Fibroblast of skin of left quadriceps (primary cell): ENCODE results near the gene ARMC8.
A peak's percentile ranks its signal among the peaks of the same experiment; 100 is the strongest.

Experiments used
- DNase-seq, 2 experiments: peaks; one replicate each; pipeline ENCODE4 v3.0.0-alpha.2; 2013; ENCODE audit warnings: low read depth in 2 of 2

Gene ARMC8

GRCh38 chr3:138303474-138303873, 116.4 kb downstream of the ARMC8 start:
- no peak for DNase-seq

GRCh38 chr3:138307899-138308298, 120.8 kb downstream of the ARMC8 start:
- DNase-seq = no peak

DNA sequence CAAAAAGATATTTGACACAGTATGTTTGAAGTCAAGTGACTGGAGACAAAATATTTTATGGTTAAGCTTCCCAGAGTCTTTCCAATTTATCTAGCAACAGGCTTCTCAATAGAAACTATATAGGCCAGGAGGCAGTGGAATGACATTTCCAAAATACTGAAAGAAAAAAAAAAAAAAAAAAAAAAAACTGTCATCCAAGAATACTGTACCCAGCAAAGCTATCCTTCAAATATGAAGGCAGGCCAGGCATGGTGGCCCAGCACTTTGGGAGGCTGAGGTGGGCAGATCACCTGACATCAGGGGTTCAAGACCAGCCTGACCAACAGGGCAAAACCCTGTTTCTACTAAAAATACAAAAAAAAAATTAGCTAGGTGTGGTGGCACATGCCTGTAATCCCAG, 121.7 kb downstream of the ARMC8 start:
- no peak for DNase-seq

- no peak for DNase-seq
Observed at GRCh38 chr3:138310494-138310893, 123.4 kb downstream of the ARMC8 start.

DNA sequence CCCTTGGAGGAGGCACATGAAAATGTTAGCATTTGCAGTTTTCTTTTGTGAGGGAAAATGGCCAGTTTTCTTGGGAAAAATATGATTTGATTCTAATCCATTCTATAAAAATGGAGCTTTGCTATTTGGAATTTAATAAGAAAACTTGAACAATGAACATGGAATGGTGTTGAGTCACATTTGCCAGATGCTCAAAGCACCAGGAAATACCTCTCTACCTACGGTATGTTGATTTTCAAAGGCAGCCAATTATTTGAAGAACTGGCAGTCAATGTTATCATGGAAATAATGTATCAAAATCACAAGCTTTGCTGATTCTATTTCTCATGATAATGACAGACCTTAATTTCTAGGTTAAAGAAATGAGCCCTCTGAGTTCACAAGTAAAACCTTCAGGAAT, 127.7 kb downstream of the ARMC8 start:
- DNase-seq = no peak

GRCh38 chr3:138317687-138318086, 130.6 kb downstream of the ARMC8 start:
- no peak for DNase-seq

DNA sequence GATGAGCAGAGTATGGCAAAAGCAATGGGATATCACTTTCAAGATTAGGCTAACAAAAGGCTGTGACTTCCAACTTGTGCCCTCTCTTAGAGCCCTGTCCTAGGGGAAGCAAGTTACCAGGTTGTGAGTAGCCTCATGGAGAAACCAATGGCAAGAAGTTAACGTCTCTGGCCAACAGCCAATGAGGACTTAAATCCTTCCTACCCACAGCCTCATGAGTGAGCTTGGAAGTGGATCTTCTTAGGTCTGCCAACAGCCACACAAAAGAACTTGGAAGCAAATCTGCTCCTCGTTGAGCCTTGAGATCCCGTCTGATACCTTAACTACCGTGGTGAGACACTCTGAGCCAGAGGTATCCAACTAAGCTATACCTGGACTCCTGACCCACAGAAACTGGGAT, 136.9 kb downstream of the ARMC8 start:
- no peak for DNase-seq

DNA sequence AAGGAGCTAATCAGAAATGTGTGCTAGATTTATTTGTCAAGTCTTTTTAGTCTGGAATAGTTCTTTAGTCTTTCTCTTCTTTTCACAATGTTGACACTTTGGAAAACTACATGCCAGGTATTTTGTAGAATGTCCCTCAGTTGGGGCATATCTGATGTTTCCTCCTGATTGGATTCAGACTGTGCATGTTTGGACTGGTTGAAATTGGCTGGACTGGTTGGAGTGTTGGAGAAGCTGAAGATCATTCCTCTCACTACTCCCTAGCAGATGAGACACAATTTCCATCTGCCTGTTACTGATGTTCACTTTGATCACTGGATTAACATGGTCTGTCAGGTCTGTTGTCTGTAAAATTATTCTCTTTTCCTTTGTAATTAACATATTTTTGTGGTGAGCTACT, 138.9 kb downstream of the ARMC8 start:
- no peak for DNase-seq

DNA sequence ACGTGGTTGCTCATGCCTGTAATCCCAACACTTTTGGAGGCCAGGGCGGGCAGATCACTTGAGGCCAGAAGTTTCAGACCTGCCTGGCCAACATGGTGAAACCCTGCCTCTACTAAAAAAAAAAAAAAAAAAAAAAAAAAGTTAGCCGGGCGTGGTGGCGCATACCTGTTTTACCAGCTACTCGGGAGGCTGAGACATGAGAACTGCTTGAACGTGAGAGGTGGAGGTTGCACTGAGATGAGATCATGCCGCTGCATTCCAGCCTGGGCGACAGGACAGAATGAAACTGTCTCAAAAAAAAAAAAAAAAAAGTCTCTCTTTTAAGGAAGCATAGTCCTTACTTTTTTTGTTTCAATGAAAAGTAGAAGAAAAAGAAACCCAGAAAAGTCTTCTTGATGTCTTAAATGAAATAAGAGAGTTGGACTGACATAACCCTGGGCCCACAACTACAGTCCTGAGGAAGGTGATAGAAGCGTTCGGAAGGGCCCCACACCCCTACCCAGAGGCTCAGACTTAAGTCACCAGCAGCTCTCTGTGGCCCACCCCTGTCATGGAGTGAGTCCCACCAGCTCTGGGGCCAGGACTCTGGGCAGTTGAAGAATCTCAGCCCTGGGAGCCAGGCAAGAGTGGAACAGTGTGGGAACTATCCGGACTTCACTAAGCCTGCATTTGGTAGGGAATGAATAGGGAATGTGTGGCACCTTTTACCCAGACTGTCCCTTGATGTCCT, 139.9 kb downstream of the ARMC8 start:
- no peak for DNase-seq

GRCh38 chr3:138327831-138328230, 140.7 kb downstream of the ARMC8 start:
- no peak for DNase-seq

- DNase-seq = no peak
Observed at GRCh38 chr3:138328341-138328740, 141.2 kb downstream of the ARMC8 start.

DNA sequence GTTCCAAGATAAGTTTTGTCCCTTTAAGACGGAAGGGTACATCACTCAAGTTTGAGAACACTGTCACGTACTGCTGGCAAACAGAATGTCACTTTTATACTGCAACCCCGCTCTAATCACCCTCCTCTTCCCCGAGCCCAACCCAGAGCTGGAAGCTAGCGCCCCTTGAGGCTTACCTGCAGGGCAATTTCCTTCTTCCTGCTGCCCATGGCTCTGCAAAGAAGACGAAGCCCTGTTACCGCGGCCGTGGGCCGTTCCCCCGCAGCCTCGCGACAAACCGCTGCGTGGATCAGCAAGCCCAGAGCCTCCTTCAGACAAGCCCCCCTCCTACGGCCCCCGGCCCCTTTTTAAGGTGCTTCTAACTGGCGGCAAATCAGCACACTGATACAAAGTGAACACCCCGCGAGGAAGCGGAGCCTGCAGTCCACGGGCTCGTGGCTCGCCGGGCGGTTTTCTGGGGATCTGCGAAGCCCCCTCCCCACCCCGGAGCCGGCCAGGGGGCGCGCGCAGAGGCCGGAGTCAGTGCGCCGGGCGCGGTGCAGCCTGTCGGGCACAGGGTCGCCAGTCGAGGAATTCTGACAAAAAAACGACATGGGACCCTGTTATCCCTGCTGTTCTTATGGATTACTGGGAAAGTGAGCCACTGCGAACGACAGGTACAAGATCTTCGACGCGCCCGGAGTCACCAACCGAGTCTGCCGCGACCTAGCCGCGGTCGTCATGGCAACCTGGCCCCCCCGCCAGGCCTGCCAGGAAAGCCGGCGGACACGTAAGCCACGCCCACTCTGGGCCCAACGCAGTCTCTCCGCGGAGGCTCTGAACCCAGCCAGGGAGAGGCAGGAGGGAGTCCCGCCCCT, 142.3 kb downstream of the ARMC8 start, which contains the start of gene NME9:
Gene NME9, minus strand, starts transcription at position 725 of the 857 bp plus-strand sequence. Its CDS starts 516 bp downstream, at position 209.
- DNase-seq = peak in 1 of 2 experiments; percentile 49

DNA sequence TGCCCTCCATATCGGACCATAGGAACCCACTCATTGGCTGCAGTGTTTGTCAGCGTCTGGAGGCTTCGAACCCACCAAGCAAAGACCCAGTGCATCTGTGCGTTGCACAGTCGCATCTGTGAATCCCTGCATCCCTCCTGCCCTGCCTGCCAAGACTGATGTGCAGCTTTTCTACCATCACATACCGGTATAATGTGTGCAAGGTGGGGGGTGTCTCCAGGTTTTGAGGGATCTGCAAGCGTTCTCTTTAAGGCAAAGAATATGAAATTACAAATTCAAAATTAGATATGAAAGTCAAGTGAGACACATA, 142.8 kb downstream of the ARMC8 start:
- DNase-seq = no peak

GRCh38 chr3:138331143-138331894, 144.2 kb downstream of the ARMC8 start:
- no peak for DNase-seq

DNA sequence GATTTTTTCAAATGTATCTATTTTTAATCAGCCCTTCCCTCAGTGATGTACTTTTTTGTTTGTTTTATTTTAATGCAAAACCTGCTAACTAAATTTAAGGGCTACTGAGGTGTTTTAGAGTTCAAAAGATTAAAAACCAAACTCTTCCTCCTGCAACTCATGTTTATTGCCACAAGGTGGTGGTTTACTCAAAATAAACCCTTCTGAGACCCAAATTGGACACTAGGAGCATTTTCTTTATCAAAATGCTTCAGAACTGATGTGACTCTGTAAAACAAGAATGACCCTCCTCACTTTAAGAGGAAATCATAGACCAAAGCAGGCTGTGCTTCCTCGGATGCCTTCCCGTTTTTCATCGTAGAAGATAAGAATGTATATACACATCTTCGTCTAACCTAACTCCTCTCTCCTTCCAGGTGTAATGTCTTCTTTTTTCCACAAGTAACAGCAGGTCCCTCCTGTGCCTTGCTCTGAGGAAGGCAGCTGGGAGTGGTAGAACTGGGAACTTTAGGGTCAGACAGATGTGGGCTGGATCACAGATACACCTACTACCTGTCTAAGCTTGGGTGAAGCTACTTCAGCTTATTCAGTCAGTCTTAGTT, 145.5 kb downstream of the ARMC8 start:
- no peak for DNase-seq

GRCh38 chr3:138334608-138335007, 147.5 kb downstream of the ARMC8 start:
- DNase-seq = no peak

GRCh38 chr3:138336454-138336999, 149.4 kb downstream of the ARMC8 start:
- DNase-seq = no peak

DNA sequence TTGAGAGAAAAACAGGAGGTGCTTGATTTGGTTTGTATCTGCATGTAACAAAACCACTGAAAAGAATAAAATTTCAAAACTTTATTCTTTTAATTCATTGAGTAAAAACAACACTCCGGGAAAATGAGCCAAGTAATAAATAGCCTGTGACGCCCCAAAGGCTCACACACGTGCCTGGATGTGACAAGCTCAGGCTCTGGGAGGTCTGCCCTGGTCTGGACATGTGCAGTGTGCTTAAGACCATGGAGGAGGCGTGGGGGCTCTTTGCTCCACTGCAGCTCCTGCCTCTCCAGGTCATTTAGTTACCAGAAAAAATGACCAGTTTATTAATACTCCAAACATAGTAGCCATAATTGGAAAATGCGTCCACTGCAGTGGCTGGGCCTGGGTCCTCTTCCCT, 151.1 kb downstream of the ARMC8 start:
- DNase-seq = no peak

- DNase-seq = no peak
Observed at GRCh38 chr3:138338811-138339210, 151.7 kb downstream of the ARMC8 start.

GRCh38 chr3:138340511-138340910, 153.4 kb downstream of the ARMC8 start:
- DNase-seq = no peak

GRCh38 chr3:138344754-138345153, 157.7 kb downstream of the ARMC8 start:
- no peak for DNase-seq
